ENCODE data around the gene ZBTB40.

The ZBTB40 gene

GRCh38 chr1:22542886-22543285 is 91.2 kb downstream of the ZBTB40 start:
- H3K27me3 Mint-ChIP-seq: no peaks in the 10 kb centered on the region
- peaks cover 14% of the 10 kb centered on the region for H3K4me1 Mint-ChIP-seq
- H3K36me3 Mint-ChIP-seq: no peaks in the 10 kb centered on the region
- no peak overlapping the region for H3K4me3 Mint-ChIP-seq
- no peak overlapping the region for H3K27ac Mint-ChIP-seq
- no peaks in the 10 kb centered on the region for H3K9me3 Mint-ChIP-seq

GRCh38 chr1:22543679-22544078 is 92.0 kb downstream of the ZBTB40 start:
- H3K27ac Mint-ChIP-seq: no peak overlapping the region
- no peaks in the 10 kb centered on the region for H3K9me3 Mint-ChIP-seq
- H3K36me3 Mint-ChIP-seq: no peaks in the 10 kb centered on the region
- no peak overlapping the region for H3K4me3 Mint-ChIP-seq
- H3K4me1 Mint-ChIP-seq: peaks cover 9% of the 10 kb centered on the region
- H3K27me3 Mint-ChIP-seq: peaks cover 2% of the 10 kb centered on the region

- Mint-ChIP-seq H3K9me3 (no peaks in the 10 kb centered on the region), H3K4me1 (peaks cover under 1% of the 10 kb centered on the region), H3K4me3 (no peak overlapping the region), H3K27ac (no peak overlapping the region), H3K36me3 (no peaks in the 10 kb centered on the region), H3K27me3 (peaks cover 7% of the 10 kb centered on the region)
These were observed 93.0 kb downstream of the ZBTB40 start for GRCh38 chr1:22544606-22545005.

GRCh38 chr1:22545141-22545540 is 93.5 kb downstream of the ZBTB40 start:
- H3K4me1 Mint-ChIP-seq: no peaks in the 10 kb centered on the region
- no peaks in the 10 kb centered on the region for H3K36me3 Mint-ChIP-seq
- peaks cover 7% of the 10 kb centered on the region for H3K27me3 Mint-ChIP-seq
- no peaks in the 10 kb centered on the region for H3K9me3 Mint-ChIP-seq
- no peak overlapping the region for H3K4me3 Mint-ChIP-seq
- H3K27ac Mint-ChIP-seq: no peak overlapping the region

GRCh38 chr1:22547186-22547817 is 95.7 kb downstream of the ZBTB40 start:
- Mint-ChIP-seq H3K27ac (no peak overlapping the region), H3K36me3 (no peaks in the 10 kb centered on the region), H3K4me3 (no peak overlapping the region), H3K27me3 (peaks cover 9% of the 10 kb centered on the region), H3K9me3 (no peaks in the 10 kb centered on the region), H3K4me1 (no peaks in the 10 kb centered on the region)

GRCh38 chr1:22547818-22548462 is 96.3 kb downstream of the ZBTB40 start:
- Mint-ChIP-seq H3K9me3 (no peaks in the 10 kb centered on the region), H3K27me3 (peaks cover 10% of the 10 kb centered on the region), H3K4me1 (no peaks in the 10 kb centered on the region), H3K4me3 (no peak overlapping the region), H3K27ac (no peak overlapping the region), H3K36me3 (no peaks in the 10 kb centered on the region)

GRCh38 chr1:22550021-22550420 is 98.4 kb downstream of the ZBTB40 start:
- H3K27me3 Mint-ChIP-seq: peaks cover 17% of the 10 kb centered on the region
- no peak overlapping the region for H3K27ac Mint-ChIP-seq
- H3K4me3 Mint-ChIP-seq: no peak overlapping the region
- no peaks in the 10 kb centered on the region for H3K4me1 Mint-ChIP-seq
- H3K36me3 Mint-ChIP-seq: no peaks in the 10 kb centered on the region
- no peaks in the 10 kb centered on the region for H3K9me3 Mint-ChIP-seq

GRCh38 chr1:22551591-22551990 is 99.9 kb downstream of the ZBTB40 start:
- H3K27ac Mint-ChIP-seq: no peak overlapping the region
- H3K9me3 Mint-ChIP-seq: no peaks in the 10 kb centered on the region
- H3K4me3 Mint-ChIP-seq: no peak overlapping the region
- H3K27me3 Mint-ChIP-seq: peaks cover 25% of the 10 kb centered on the region
- no peaks in the 10 kb centered on the region for H3K4me1 Mint-ChIP-seq
- no peaks in the 10 kb centered on the region for H3K36me3 Mint-ChIP-seq

GRCh38 chr1:22552021-22552420 is 100.4 kb downstream of the ZBTB40 start:
- H3K4me3 Mint-ChIP-seq: no peak overlapping the region
- no peaks in the 10 kb centered on the region for H3K4me1 Mint-ChIP-seq
- H3K9me3 Mint-ChIP-seq: no peaks in the 10 kb centered on the region

GRCh38 chr1:22553104-22553880 is 101.6 kb downstream of the ZBTB40 start:
- no peaks in the 10 kb centered on the region for H3K4me1 Mint-ChIP-seq
- no peak overlapping the region for H3K4me3 Mint-ChIP-seq
- no peak overlapping the region for H3K27ac Mint-ChIP-seq
- H3K9me3 Mint-ChIP-seq: no peaks in the 10 kb centered on the region
- peaks cover 29% of the 10 kb centered on the region for H3K27me3 Mint-ChIP-seq
- H3K36me3 Mint-ChIP-seq: no peaks in the 10 kb centered on the region

More at GRCh38 chr1:22552021-22552420, 100.4 kb downstream of the ZBTB40 start:
- Mint-ChIP-seq H3K27me3 (peaks cover 28% of the 10 kb centered on the region), H3K27ac (no peak overlapping the region), H3K36me3 (no peaks in the 10 kb centered on the region)

GRCh38 chr1:22553991-22554522 is 102.4 kb downstream of the ZBTB40 start:
- no peak overlapping the region for H3K4me3 Mint-ChIP-seq
- no peak overlapping the region for H3K27ac Mint-ChIP-seq
- H3K9me3 Mint-ChIP-seq: no peaks in the 10 kb centered on the region
- H3K27me3 Mint-ChIP-seq: peaks cover 27% of the 10 kb centered on the region
- no peaks in the 10 kb centered on the region for H3K36me3 Mint-ChIP-seq
- H3K4me1 Mint-ChIP-seq: no peaks in the 10 kb centered on the region

- Mint-ChIP-seq H3K9me3 (no peaks in the 10 kb centered on the region), H3K4me1 (no peaks in the 10 kb centered on the region), H3K27me3 (peaks cover 28% of the 10 kb centered on the region), H3K27ac (no peak overlapping the region), H3K4me3 (no peak overlapping the region), H3K36me3 (no peaks in the 10 kb centered on the region)
These were observed 103.7 kb downstream of the ZBTB40 start for GRCh38 chr1:22555371-22555656.

GRCh38 chr1:22556391-22557104 is 104.9 kb downstream of the ZBTB40 start:
- Mint-ChIP-seq H3K27me3 (peaks cover 32% of the 10 kb centered on the region), H3K4me1 (no peaks in the 10 kb centered on the region)

GRCh38 chr1:22557341-22557950 is 105.8 kb downstream of the ZBTB40 start:
- no peak overlapping the region for H3K4me3 Mint-ChIP-seq
- H3K27me3 Mint-ChIP-seq: peaks cover 40% of the 10 kb centered on the region
- H3K4me1 Mint-ChIP-seq: no peaks in the 10 kb centered on the region
- H3K36me3 Mint-ChIP-seq: no peaks in the 10 kb centered on the region
- no peak overlapping the region for H3K27ac Mint-ChIP-seq
- H3K9me3 Mint-ChIP-seq: no peaks in the 10 kb centered on the region

More at GRCh38 chr1:22556391-22557104, 104.9 kb downstream of the ZBTB40 start:
- Mint-ChIP-seq H3K27ac (no peak overlapping the region), H3K4me3 (no peak overlapping the region), H3K9me3 (no peaks in the 10 kb centered on the region), H3K36me3 (no peaks in the 10 kb centered on the region)

Data from activated naive CD4-positive, alpha-beta T cell treated with anti-CD3 and anti-CD28 coated beads, Interleukin-2, amount 50 U/mL, for 24 hours (primary cell).